ENCODE data around the gene LSAMP. TPM values are rescaled to one million over a fixed set of nuclear protein-coding genes. Genes with fewer than 3 reads are reported as not detected.

LSAMP gene
- total and polyA plus RNA-seq, 2 of the 8 experiments (the other 6 are each of a cell fraction or from before 2014, with no cell fraction given): 1.8 to 5.7 TPM

GRCh38 chr3:116029266-116029665, 416.0 kb downstream of the LSAMP start:
- no peak overlapping the region for H3K4ac ChIP-seq (replicated peaks; ENCODE audit: insufficient read length, low read depth, low read length)
- H3K79me1 ChIP-seq (ENCODE audit: low read depth, low read length): no peaks in the 10 kb centered on the region
- no peak overlapping the region for H2BK20ac ChIP-seq (ENCODE audit: low read length)
- no peak overlapping the region for H3K14ac ChIP-seq (ENCODE audit: insufficient read length)
- no peak overlapping the region for H2BK15ac ChIP-seq (ENCODE audit: low read length)
- no peak overlapping the region for H3K9ac ChIP-seq (replicated peaks in 1 of 4; ENCODE audit: extremely low read depth in 1 of 4, low read depth in 3 of 4, low read length in 3 of 4)
- H3K9me3 ChIP-seq (ENCODE audit: insufficient read depth in 2 of 2, low read depth in 1 of 2, low read length in 1 of 2): no peaks in the 10 kb centered on the region
- H3K4me3 ChIP-seq (ENCODE audit: extremely low read depth in 1 of 4, insufficient read depth in 2 of 4, low read depth in 3 of 4, low read length in 4 of 4): no peak overlapping the region
- ChIA-PET CTCF (ENCODE audit: partially characterized antibody) (interaction anchor here (0.7 to 1.1 kb wide), 2 partner anchors 92 to 272 kb away, joined by 3 to 4 read pairs; no protein-coding TSS in a partner anchor), POLR2A (ENCODE audit: partially characterized antibody) (no interaction called here)
- H3K23ac ChIP-seq (ENCODE audit: insufficient read length): no peak overlapping the region
- H3K23me2 ChIP-seq (ENCODE audit: low read depth, low read length): no peaks in the 10 kb centered on the region
- no peak overlapping the region for H4K91ac ChIP-seq (replicated peaks; ENCODE audit: insufficient read length, low read length)
- no peak overlapping the region for H2BK120ac ChIP-seq (replicated peaks; ENCODE audit: low read depth, low read length)
- no peak overlapping the region for H3K18ac ChIP-seq (ENCODE audit: extremely low read depth, low read length)
- no peak for TF ChIP-seq RAD21 (IDR thresholded peaks at IDR 0.05 in 1 of 2, conservative IDR thresholded peaks at IDR 0.05 in 1 of 2; ENCODE audit: low read depth in 2 of 2, low read length in 2 of 2)
- no peak for TF ChIP-seq RFX5 (IDR thresholded peaks at IDR 0.05; ENCODE audit: borderline replicate concordance, low read depth, low read length)
- TF ChIP-seq TBP (IDR thresholded peaks at IDR 0.05; ENCODE audit: low read depth, low read length): no peak
- no peak for TF ChIP-seq CBX8 (IDR thresholded peaks at IDR 0.05; ENCODE audit: borderline replicate concordance, low read depth, low read length)
- WGBS, 2 experiments (ENCODE audit: extremely low coverage in 1 of 2, insufficient coverage in 1 of 2, insufficient read length in 1 of 2, insufficient replicate concordance in 2 of 2, low coverage in 1 of 2, low lambda C conversion rate in 2 of 2, missing lambda C conversion rate in 1 of 2): 87% methylated on average over 2 of the region's 2 CpGs; no CpG with 5 or more reads in 1 of the 2 experiments
- H3K56ac ChIP-seq (replicated peaks; ENCODE audit: insufficient read length, low read depth, low read length): no peak overlapping the region
- H3K79me2 ChIP-seq (ENCODE audit: control insufficient read depth in 1 of 2, insufficient read depth in 2 of 2, low read length in 2 of 2): no peaks in the 10 kb centered on the region
- H4K20me1 ChIP-seq (replicated peaks in 1 of 2; ENCODE audit: control insufficient read depth in 1 of 2, insufficient read depth in 2 of 2, low read length in 2 of 2): no peaks in the 10 kb centered on the region
- no peaks in the 10 kb centered on the region for H3K36me3 ChIP-seq (ENCODE audit: control insufficient read depth in 2 of 4, insufficient read depth in 4 of 4, low read length in 3 of 4)
- no peak overlapping the region for H2BK5ac ChIP-seq (ENCODE audit: low read depth, low read length)
- no peak overlapping the region for H2BK12ac ChIP-seq (ENCODE audit: low read depth, low read length)
- no peaks in the 10 kb centered on the region; a peak in 1 of 7 replicates for H3K4me1 ChIP-seq (replicated peaks in 1 of 4; ENCODE audit: control insufficient read depth in 3 of 4, insufficient read depth in 4 of 4, low read length in 3 of 4)
- H3K27me3 ChIP-seq (replicated peaks in 1 of 4; ENCODE audit: control insufficient read depth in 3 of 4, extremely low read depth in 1 of 4, insufficient read depth in 3 of 4, low read length in 3 of 4): no peaks in the 10 kb centered on the region
- H4K8ac ChIP-seq (ENCODE audit: extremely low read depth, insufficient read depth, low read length): no peak overlapping the region
- H4K5ac ChIP-seq (ENCODE audit: insufficient read length, low read depth, low read length): no peak overlapping the region
- H3K4me2 ChIP-seq (ENCODE audit: insufficient read depth in 1 of 2, low read depth in 2 of 2, low read length in 2 of 2): no peak overlapping the region
- DNase-seq (ENCODE audit: low read depth in 1 of 2, low spot score in 2 of 2): no peak
- no peak overlapping the region for H2AFZ ChIP-seq (ENCODE audit: low read length)
- H3K27ac ChIP-seq (ENCODE audit: low read depth, low read length): no peak overlapping the region
- no peak overlapping the region for H2AK5ac ChIP-seq (ENCODE audit: low read depth, low read length)
- no peak for FAIRE-seq

All from H1 (cell line).